ENCODE data around the gene PTPRN2.

Gene PTPRN2

GRCh38 chr7:158495786-158496185 is 91.8 kb downstream of the PTPRN2 start:
- no peak for TF ChIP-seq GATA2 (IDR thresholded peaks at IDR 0.05; ENCODE audit: low read depth, low read length)
- no peak for TF ChIP-seq GATA3 (IDR thresholded peaks at IDR 0.05; ENCODE audit: low read depth, low read length)

DNA sequence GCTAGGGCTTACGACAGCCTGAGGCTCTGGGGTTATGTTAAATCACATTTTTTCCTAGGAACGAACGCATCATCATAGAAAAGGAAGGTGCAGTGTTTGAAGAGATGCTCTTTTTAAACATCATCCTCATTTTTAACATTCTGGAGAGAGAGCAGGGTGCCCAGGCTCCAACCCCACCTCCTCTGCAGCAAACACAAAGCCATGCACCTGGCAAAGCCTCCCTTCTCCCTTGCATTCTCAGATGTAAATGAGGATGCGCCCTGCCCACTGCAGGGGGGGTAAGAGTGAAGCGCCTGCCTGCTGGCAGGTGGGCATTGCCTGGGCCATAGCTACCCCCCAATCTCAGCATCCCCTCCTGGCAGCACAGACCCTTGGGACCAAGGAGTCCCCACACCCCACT is 92.4 kb downstream of the PTPRN2 start:
- TF ChIP-seq GATA2 (IDR thresholded peaks at IDR 0.05; ENCODE audit: low read depth, low read length) (no peak), GATA3 (IDR thresholded peaks at IDR 0.05; ENCODE audit: low read depth, low read length) (no peak)

DNA sequence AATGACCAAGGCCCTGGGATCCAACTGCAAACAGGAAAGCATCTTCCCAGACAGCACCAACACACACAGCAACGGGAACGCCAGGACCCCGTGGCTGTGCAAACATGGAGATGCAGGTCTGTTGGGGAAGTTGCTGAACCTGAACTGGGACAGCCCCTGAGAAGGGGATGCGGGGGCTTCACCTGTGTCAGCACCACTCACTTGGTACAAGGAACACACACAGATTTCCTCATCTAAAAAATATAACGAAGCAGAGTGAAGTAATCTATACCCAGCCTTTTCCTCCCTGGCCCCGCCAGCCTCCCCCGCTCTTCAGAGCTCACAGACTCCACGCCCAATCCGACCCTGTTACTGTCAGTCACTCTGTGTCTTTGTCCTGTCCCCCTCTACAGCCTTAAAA is 93.0 kb downstream of the PTPRN2 start:
- TF ChIP-seq GATA3 (IDR thresholded peaks at IDR 0.05; ENCODE audit: low read depth, low read length) (no peak), GATA2 (IDR thresholded peaks at IDR 0.05; ENCODE audit: low read depth, low read length) (no peak)

GRCh38 chr7:158494162-158494586 is 93.4 kb downstream of the PTPRN2 start:
- no peak for TF ChIP-seq GATA2 (IDR thresholded peaks at IDR 0.05; ENCODE audit: low read depth, low read length)
- TF ChIP-seq GATA3 (IDR thresholded peaks at IDR 0.05; ENCODE audit: low read depth, low read length) = no peak

- TF ChIP-seq GATA3 (IDR thresholded peaks at IDR 0.05; ENCODE audit: low read depth, low read length) (no peak), GATA2 (IDR thresholded peaks at IDR 0.05; ENCODE audit: low read depth, low read length) (no peak)
These were observed 95.3 kb downstream of the PTPRN2 start for GRCh38 chr7:158492367-158492764.

DNA sequence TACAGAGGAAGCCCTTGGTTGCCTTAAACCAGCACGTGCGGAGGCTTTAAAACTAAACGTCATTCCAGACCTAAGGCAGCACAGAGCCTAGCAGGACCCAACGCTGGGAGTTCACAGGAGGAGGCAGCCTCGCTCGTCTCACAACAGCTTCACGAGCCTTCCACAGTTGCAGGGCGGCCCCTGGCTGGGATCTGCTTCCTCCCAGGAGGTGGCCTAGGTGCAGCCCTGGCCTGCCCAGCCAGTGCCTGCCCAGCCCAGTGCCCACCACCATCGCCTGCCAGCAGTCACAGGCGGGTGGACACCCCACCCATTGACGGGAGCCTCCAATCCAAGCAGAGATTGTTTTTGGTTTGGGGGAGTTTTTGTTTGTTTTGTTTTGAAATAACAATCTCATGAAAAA is 96.5 kb downstream of the PTPRN2 start:
- TF ChIP-seq GATA3 (IDR thresholded peaks at IDR 0.05; ENCODE audit: low read depth, low read length) = no peak

- TF ChIP-seq GATA2 (IDR thresholded peaks at IDR 0.05; ENCODE audit: low read depth, low read length) (no peak), GATA3 (IDR thresholded peaks at IDR 0.05; ENCODE audit: low read depth, low read length) (no peak)
These were observed 97.3 kb downstream of the PTPRN2 start for GRCh38 chr7:158490171-158490782.

DNA sequence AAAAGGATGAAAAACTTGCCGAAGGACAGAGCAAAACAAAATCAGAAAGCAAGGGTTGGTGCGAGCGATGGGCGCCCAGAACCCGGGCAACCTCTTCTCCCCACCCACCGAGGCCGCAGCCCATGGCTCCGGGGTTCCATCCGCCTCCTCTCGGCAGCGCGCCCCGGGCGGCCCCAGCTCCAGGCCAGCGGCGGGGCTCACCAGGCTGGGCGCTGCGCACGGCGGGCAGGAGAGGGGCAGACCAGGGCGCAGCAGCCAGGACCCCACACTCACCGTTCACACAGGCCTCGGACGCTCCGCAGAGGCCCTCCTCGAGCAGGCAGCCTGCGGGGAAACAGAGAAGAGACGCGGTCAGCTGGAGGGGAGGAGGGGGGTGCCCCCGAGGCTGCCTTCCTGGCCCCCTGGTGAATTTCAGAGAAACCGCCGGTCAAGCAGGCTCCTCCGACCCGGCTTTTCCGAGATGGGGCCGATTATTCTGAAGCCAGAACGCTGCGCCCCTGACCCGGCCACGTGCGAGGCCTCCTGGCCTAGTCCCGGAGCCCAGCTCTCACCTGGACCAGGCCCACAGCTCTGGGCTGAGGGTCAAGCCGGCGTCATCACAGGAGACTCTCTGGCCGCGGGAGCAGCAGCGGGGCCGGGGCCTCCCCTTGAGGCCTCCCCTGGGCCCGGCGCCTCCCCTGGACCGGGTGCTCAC is 98.0 kb downstream of the PTPRN2 start:
- TF ChIP-seq GATA2 (IDR thresholded peaks at IDR 0.05; ENCODE audit: low read depth, low read length) (no peak), GATA3 (IDR thresholded peaks at IDR 0.05; ENCODE audit: low read depth, low read length) (no peak)

GRCh38 chr7:158488181-158488971 is 99.2 kb downstream of the PTPRN2 start:
- TF ChIP-seq GATA3 (IDR thresholded peaks at IDR 0.05; ENCODE audit: low read depth, low read length) = no peak
- TF ChIP-seq GATA2 (IDR thresholded peaks at IDR 0.05; ENCODE audit: low read depth, low read length) = no peak

GRCh38 chr7:158487631-158488151 is 99.9 kb downstream of the PTPRN2 start:
- TF ChIP-seq GATA2 (IDR thresholded peaks at IDR 0.05; ENCODE audit: low read depth, low read length) (no peak), GATA3 (IDR thresholded peaks at IDR 0.05; ENCODE audit: low read depth, low read length) (no peak)

DNA sequence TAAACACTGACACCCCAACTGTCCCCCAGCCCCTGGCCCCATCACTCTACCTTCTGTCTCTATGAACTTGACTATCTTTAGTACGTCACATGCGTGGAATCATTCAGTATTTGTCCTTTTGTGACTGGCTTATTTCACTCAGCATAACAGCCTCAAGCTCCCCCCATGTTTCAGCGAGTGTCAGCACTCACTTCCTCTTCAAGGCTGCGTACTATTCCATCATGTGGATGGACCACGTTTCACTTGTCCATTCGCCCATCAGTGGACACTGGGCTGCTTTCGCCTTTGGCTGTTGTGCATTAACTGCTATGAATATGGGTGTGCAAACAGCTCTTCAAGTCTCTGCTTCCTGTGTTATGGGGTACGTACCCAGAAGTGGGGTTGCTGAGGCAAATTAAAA is 100.7 kb downstream of the PTPRN2 start:
- TF ChIP-seq GATA3 (IDR thresholded peaks at IDR 0.05; ENCODE audit: low read depth, low read length) (no peak), GATA2 (IDR thresholded peaks at IDR 0.05; ENCODE audit: low read depth, low read length) (no peak)

- TF ChIP-seq GATA2 (IDR thresholded peaks at IDR 0.05; ENCODE audit: low read depth, low read length) = no peak
- TF ChIP-seq GATA3 (IDR thresholded peaks at IDR 0.05; ENCODE audit: low read depth, low read length) = no peak
These were observed 102.7 kb downstream of the PTPRN2 start for GRCh38 chr7:158484801-158485531.

GRCh38 chr7:158482480-158482879 is 105.1 kb downstream of the PTPRN2 start:
- TF ChIP-seq GATA2 (IDR thresholded peaks at IDR 0.05; ENCODE audit: low read depth, low read length) (no peak), GATA3 (IDR thresholded peaks at IDR 0.05; ENCODE audit: low read depth, low read length) (no peak)

GRCh38 chr7:158479664-158480025 is 108.0 kb downstream of the PTPRN2 start:
- TF ChIP-seq GATA2 (IDR thresholded peaks at IDR 0.05; ENCODE audit: low read depth, low read length) = no peak
- no peak for TF ChIP-seq GATA3 (IDR thresholded peaks at IDR 0.05; ENCODE audit: low read depth, low read length)

All from SH-SY5Y (cell line).